Renal cortical epithelial cell (primary cell): ENCODE data around the gene TSPAN18. TPM values are rescaled to one million over a fixed set of nuclear protein-coding genes. Genes with fewer than 3 reads are reported as not detected.

ENCODE experiments used
- DNase-seq: peaks from one replicate; pipeline ENCODE4 v3.0.0-alpha.2; 2011; ENCODE audit warnings: low read depth
- total RNA-seq: library from RNA; depleted of rRNA; stranded (reverse); fragments of >200 nt; gene quantifications from 2 replicates; pipeline ENCODE4 v1.2.3, GENCODE V29; 2014

TSPAN18 gene
- total RNA-seq, 1 donor from 2014 or later, result 6.7 TPM

DNA sequence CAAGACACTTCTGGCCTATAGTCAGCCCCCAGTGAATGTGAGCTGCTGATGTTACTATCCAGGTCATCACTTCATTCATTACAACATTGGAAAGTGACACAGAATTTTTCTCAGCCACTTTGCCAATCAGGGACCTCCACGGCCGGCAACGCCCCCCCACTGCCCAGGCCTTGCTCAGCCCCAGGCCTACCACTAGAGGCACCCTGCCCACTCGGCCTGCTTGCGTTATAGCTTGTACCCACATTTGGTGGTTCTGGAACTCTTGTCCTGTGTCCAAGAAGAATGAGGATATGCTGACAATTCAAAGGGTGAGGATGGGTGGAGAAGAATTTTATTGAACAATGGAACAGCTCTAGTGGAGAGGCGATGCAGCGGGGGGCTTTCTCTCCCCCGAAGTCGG is 96.2 kb downstream of the TSPAN18 start:
- DNase-seq, result no peak

DNA sequence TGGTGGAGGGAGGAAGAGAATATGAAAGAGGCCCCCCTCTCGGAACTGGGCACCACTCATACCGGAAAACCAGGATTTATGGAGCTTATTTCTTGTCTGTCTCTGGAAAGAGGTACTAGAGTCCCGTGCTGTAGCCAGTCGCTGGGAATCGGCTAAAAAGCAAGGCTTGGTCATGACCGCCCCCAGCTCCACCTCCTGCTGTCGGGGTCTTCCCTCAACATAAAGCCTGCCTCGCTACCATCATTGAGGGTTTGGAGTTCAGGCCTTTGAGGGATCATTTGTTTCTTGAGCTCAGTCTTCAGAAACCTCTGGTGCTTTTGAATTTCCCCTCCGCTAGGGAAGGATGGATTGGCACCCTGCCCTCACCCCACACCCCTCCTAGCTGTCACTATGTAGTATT is 97.1 kb downstream of the TSPAN18 start:
- DNase-seq, result no peak

DNA sequence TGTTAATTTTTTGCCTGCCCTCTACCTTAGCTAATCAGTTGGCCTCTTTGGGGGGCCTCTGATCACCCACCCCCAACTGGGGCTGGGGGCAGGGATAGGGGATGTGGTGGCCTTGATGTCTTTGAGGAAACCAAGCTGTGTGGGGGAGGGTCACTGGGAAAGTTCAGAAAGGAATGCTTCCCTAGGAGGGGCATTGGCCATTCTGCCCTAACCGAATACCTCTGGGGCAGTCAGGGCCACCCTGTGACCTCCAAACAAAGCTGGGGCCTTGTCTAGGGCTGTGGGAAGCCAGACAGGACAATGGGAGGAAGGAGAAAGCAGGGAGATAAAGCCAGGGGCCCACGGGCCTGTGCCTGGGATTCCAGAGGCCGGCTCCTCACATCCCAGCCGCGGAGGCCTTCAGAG is 97.5 kb downstream of the TSPAN18 start:
- DNase-seq, result peak; percentile 22

DNA sequence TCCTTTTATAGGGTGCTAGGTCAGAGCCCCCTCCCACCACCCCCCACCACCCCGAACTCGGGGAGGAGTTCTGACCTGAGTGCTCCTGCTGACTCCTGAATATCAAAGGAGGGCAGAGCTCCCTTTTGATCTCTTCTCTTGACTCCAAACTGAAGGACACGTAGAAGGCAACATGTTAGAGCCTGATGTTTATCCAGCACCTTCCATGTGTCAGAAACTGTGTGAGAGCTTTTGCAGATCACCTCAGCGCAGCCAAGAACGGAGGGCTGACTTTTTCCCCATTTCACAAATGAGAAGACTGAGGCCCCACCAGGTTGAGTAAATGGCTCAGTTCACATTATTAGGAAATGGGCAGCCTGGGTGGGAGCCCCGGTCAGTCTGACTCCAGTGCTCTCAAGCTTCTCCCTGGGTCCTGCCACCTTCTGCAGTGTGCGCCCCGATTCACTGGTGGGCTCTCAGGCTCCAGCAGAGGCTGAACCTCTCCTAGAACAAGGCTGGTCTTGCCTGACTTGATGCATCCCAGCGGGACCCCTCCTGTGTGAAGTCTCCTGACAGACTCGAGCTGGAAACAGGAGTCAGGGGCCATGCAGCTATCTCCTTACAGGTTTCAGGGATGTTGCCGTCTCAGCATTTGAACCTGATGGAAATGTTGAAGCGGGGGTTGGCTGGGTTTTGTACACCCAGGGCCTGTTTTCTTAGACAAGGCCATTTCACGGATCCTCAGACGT is 98.5 kb downstream of the TSPAN18 start:
- no peak for DNase-seq

DNA sequence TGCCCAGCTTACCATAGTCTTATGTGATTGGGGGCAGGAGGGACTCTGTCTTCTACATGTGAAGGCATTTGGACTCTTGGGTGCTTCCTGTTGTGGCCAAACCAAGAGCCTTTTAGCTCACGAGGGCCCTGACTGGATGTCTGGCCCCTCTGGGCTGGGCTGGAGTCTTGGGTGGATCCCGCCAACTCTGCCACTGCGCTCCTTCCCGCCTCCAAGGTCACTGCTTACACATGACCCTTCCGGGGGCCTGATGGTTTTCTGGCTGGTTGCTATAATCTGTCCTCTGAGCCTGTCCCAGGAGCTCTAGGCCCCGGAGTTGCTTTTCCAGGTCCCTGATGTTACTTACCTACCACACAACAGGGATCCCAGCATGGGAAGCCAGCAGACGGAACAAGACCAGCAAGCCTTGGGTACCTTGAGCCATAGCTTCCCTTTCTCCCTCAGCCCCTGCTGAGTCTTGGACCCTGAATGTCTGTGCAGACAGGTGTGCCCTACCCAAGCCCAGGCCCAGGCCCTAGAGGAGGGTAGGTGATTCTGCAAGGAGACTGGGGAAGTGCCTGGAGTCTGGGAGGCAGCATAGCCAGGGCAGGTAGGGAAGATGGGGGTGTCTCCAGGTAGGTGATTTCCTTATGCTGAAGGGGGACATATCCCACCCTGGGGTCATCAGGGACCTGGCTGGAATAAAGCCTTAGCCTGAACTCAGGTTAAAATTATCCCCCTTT is 100.3 kb downstream of the TSPAN18 start:
- DNase-seq, result no peak

DNA sequence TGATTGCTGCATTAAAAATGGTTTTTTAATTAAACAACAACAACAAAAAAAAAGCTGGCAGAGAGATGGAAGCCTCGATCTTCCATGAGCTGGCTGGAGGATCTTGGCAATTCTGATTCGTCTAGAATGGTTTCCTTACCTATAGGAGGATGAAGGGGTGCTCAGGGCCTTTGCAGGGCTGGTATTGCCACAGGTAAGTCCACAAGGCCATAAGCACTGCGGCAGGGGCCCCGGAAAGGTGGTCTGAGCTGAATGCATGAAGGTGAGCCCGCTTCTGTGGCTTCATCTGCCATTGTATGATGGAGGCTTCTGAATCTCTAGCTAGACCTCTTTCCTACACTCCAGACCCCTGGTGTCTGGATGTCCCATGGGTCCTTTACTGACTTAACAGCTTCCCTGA is 101.5 kb downstream of the TSPAN18 start:
- DNase-seq, result no peak

DNA sequence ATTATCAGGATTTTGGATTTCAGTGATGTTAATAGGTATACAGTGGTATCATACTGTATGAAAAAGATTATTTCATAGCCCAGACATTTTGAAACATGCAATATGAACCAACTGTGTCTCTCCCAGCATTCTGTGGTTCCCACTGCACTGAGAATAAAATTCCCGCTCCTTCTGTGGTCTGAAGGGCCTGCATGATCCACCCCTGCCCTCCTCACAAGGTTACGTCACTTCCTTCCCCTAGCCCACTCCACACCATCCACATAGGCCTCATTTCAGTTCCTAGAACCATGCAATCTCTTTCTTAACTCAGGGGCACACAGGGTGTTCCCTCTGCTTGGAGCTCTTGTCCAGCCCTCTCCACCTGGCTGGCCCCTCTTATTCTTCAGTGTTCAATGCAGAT is 103.1 kb downstream of the TSPAN18 start:
- DNase-seq, result no peak

DNA sequence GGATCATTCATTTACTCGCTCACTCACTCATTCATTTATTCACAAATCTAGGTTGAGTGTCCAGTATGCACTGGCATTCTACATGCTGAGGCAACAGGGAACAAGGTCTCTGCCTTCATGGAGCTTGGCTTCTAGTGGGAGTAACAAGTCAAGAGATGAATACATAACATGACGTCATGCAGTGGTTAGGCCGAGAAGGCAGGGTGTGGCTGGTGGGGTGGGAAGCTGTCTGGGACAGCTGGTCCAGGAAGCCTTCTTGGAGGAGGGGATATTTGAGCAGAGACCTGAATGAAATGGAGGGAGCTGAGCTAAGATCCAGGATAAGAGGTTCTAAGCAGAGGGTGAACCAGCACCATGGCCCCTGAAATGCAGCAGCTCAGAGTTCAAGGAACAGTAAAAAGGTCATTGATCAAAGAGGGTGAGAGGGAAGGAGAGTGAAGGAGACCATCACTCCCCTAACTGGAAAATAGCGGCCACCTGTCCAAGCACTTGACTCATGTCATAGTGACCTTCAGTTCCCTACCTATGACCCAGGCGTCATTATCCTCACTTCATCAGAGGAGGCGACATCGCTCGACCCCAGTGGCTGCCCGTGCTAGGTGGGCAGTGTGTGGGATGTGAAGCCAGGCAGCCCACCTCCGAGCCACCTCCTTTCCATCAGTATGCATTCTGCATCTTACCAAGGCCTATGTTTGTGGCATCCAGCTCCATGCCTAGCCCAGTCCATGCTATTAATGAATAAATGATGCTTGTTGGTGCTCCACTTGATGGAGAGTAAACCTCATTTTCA is 105.0 kb downstream of the TSPAN18 start:
- DNase-seq, result no peak

DNA sequence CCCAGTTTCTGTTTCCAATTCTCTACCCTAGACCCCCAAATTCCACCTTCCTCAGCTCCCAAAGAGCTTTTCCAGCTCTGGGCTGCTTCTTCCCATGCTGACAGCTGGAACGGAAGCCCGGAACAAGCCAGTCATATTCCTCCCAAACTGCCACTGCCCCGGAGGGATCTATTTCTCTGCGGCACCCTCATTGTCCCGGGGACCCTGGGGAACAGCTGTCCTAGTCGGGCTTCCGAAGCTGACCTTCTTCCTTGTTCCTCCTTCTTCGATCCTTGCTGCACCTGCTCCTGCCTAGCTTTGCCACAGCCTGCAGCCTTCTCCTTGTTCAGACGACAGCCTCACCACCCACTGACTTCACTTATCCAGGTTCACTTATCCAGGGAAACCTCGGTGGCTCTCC is 105.7 kb downstream of the TSPAN18 start:
- DNase-seq, result no peak

DNA sequence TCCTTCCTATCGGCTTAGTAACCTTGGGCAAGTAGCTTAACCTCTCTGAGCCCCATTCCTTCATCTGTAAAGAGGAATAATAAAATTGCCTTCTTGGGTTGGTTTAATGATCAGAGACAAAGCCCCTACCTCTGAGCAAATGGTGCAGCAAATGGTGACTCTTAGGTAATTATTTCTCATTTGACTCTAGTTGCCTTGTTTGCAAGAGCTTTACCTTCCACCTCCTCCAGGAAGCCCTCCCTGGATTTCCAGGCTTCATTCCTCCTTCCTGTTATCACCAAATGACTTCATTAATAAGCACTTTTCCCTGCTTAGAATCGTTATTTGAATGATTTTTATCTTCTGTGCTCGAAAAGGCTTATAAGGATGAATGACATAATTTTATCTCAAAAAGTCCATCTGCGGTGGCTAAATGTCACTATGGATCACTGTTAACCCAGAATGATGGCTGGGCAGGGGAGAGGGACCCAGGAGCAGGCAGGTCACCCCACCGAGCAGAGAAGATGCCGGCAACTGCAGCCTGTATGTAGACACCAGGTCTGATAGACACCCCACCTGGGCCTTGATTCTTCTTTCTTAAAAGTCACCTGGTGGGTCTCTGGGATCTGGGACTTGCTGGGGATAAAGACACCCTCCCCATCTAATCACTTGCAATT is 106.6 kb downstream of the TSPAN18 start:
- no peak for DNase-seq

DNA sequence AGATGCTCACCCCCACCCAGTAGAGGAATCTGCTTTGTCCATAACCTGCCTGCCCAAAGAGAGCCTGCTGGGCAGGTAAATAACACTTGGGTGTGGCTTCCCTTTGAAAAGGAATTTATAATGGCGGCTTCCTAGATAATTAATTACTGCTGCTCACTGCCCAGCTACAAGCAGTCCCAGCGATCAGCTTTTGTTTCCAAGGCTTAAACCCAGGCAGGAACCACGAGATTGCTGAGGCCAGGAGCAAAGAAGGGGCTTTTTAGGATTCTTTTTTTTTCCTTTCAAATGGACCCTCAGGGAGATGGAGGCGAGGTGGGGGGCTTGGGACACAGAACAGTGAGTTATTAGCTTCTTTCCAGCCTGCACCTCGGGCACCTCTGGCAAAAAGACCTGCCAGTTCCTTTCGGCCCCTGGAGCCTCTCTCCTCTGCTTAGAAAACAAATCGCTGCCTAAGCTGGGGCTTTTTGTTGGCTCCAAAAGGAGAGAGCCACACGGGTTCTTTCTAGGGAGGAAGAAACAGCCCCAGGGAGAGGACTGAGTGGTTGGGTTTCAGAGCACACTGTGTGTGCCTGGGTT is 107.2 kb downstream of the TSPAN18 start:
- DNase-seq, result no peak

DNA sequence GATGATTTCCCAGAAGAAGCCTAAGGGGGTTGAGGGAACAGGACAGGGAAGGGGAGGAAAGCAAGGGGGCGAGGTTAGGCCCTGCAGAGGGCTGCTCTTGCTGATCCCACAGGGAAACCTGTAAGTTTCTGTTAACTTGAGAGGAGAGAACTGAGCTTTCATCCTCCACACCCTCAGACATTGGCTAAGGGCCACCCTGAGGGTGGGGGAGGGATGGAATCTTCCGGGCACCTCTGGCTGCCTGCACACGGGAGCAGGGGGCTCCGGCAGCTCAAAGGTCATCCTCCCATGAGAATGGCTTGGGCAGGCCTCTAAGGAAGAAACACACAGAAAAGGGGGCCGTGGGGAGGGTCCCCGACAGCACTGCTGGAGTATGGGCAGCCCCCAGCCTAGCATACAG is 108.1 kb downstream of the TSPAN18 start:
- DNase-seq, result no peak

DNA sequence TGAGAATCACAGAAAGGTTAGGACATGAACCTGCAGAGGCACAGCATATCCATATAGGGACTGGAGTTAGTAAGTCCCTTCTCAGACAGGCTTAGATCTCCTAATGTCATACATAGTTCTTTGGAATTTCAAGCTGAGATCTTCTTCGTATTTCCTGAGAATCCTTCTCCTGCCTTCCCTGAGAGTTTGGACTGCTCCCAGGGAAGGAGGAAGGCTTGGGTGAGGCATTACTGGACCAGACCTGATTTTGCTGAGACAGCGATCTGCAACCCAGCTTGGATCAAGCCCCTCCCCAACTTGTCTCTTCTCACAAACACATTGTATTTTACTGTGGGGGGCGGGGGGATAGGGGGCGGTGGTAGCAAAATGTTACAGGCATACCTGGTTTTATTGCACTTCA is 108.5 kb downstream of the TSPAN18 start:
- DNase-seq, result no peak

DNA sequence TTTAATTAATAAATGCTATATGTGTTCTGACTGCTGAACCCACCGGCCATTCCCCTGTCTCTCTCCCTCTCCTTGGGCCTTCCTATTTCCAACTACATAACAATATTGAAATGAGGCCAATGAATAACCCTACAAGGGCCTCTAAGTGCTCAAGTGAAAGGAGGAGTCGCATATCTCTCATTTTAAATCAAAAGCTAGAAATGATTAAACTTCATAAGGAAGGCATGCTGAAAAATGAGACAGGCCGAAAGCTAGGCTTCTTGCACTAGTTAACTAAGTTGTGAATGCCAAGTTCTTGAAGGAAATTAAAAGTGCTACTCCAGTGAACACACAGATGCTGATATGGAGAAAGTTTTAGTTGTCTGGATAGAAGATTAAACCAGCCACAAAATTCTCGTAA is 109.2 kb downstream of the TSPAN18 start:
- DNase-seq, result peak; percentile 37

DNA sequence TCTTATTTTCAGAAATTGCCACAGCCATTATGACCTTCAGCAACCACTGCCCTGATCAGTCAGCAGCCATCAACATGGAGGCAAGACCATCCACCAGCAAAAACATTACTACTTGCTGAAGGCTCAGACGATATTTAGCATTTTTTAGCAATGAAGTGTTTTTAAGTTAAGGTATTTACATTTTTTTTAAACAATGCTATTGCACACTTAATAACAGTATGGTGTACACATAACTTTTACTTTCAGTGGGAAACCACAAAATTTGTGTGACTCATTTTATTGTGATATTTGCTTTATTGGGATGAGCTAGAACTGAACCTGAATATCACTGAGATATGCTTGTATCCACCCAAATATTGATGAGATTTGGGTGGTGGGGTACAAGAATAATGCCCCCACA is 110.9 kb downstream of the TSPAN18 start:
- DNase-seq, result no peak

DNA sequence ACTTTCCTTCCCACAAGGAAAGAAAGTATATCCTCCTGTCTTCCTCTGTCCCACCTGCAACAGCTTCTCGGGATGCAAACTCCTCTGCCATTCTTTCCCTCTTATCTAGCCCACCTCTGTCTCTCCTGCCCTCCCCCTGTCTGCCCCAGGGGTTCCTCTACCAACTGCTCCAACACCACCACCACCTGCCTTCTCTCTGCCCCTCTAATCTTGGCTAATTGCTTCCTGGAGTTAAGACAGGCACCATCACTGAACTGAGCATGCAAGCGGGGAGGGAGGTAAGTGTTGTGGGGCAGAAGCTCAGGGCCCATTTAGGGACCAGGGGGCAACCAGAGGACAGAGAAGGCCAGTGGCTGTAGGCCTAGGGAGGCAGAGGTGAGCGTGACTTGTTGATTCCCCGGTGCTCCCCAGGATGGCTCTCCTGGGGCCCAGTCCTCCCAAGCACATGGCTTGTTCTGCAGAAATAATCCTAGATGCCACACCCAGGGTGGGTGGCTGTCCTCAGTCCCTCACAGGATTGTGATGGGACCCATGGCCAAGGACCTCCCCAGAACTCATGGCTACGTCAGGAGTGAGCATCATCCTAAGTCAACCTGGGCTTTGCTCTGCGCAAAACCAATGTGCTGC is 112.8 kb downstream of the TSPAN18 start:
- DNase-seq, result no peak

DNA sequence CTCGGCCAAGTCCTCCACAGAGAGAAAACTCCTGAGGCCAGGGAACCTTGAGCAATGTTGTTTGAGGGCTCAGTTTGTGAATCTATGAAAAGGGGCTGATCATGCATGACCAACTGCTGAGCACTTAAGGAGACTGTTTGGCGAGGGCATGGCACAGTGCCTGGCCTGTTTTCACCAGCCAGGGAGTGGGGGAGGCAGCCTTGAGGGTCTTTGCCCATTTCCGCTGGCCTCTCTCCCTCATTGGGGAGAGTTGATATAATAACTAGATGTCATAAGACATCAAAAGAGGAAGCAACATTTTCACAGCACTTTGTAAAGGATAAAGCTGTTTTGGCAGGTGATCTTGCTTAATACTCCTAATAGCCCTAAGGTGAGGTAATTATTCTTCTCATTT is 113.3 kb downstream of the TSPAN18 start:
- no peak for DNase-seq

DNA sequence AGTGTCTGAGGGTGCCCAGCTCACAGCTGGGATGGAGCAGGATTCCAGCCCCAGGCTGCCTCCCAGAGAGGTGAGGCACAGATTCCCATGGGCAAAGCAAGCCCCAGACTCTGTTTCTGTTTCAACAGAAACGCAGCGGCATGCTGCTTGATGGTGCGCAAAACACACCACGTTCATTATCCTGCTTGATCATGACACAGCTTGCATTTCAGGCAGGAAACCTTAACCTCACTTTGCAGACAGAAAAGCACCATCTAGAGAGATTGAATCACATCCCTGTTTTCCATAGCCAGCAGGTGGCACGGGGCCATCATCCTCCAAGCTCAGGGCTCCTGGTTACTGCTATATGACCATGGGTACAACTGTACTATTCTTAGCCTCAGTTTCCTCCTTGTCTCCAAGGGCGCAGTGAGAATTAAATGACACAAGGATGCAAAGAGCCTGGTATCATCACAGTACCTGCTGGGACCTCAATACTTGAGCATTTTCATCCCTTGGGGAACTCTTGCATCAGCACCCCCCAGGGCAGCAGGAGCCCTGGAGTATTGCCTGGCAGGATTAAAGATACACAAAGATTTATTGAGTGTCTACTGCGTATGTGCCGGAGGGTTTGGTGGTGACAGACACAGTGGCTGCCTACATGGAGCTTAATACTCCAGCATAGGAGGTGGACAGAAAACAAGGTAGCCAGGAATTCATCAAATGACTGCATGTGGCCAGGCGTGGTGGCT is 113.9 kb downstream of the TSPAN18 start:
- DNase-seq, result peak; percentile 27

DNA sequence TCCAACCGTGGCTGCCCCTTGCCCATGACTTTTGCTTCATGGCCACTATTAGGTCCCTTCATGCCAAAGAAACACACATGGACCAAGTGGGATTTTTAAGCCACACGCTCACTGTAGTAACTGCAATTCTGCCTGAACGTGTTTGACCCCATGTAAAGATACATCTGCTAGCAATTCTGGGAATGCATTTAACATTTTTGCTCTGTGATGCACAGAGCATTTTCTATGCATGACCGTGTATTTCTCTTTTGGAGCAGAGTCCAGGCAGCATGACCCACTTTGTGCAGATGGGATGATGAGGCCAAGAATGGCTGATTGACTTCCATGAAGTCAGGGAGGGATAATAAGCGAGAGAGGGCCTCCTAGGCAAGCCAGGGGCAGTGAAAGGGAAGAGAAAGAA is 115.5 kb downstream of the TSPAN18 start:
- DNase-seq, result peak; percentile 87

DNA sequence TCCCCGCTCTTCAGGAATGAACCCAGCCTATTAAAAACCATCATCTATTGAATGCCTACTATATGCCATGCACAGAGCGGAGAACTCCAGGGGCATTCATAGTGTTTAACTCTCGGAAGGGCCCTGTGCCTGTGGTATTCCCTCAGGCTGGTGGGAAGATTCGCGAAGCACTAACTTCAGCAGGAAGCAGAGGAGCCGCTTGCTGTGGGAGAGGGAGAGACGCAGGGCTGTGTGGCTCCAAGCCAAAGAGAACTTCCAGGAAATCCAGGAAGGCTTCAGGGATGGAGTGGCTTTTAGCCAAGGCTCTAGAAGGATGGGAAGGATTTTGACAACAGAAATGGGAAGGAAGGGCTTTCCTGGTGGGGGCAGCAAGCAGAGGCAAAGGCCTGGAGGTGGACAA is 120.1 kb downstream of the TSPAN18 start:
- DNase-seq, result no peak

DNA sequence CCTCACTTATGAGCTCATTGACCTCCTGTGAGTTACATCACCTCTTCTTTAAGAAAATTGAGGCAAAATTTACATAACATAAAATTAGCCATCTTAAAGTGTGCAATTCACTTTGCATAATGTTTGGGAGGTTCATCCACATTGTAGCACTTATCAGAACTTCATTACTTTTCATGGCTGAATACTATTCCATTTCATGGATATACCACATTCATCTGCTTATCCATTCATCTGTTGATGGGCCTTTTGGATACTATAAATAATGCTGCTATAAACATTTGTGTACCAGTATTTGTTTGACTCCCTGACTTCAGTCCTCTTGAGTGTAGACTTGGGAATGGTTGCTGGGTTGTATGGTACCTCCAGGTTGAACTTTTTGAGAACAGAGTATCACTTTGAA is 120.6 kb downstream of the TSPAN18 start:
- no peak for DNase-seq
